Measurements from ENCODE around the gene CFTR. TPM values are rescaled to one million over a fixed set of nuclear protein-coding genes. Genes with fewer than 3 reads are reported as not detected.

CFTR gene
- total RNA-seq, 1 experiment from 2014 or later, result 0.31 TPM

DNA sequence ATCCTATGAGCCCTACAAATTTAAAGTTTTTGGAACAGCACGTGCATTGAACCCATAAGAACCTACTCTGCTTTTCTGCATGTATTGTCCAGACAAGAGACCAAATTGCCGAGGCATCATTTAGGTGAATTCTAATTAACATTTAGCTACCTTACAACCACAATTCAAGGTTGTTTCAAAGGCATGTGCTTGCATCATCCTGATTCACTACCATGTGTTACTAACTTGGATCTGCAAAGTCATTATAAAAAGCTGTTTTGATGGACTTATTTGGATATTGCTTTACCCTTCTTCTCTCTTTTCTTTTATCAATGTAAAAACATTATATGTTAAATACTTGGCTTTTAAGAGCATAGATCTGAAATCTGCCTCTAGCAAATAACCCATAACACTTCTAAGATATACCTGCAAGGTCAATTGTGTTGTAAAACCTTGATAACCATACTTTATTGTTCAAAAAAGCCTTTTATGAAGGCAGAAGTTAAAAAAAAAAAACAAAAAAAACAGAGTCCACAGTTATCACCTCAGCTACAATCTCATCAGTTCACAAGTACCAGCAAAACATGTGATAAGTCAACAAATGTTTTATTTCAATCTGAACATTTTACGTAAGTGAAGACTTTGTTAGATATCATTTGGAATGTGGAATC is 51.9 kb downstream of the CFTR start:
- ATAC-seq (no peak), DNase-seq (ENCODE audit: low read depth, low spot score) (no peak)
- CTCF ChIA-PET, result no interaction called here
- no peak overlapping the region for H3K27ac ChIP-seq (ENCODE audit: low read length)
- BruUV-seq (replicated peaks), result no TSS peak
- no peak for TF ChIP-seq POLR2AphosphoS5 (IDR thresholded peaks at IDR 0.05; ENCODE audit: low read depth, low read length)
- TF ChIP-seq SIN3A (IDR thresholded peaks at IDR 0.05; ENCODE audit: borderline replicate concordance, insufficient read depth, low read depth, low read length), result no peak
- TF ChIP-seq TCF7L2 (IDR thresholded peaks at IDR 0.05; ENCODE audit: low read depth, low read length), result no peak
- TF ChIP-seq, protein P1, sequence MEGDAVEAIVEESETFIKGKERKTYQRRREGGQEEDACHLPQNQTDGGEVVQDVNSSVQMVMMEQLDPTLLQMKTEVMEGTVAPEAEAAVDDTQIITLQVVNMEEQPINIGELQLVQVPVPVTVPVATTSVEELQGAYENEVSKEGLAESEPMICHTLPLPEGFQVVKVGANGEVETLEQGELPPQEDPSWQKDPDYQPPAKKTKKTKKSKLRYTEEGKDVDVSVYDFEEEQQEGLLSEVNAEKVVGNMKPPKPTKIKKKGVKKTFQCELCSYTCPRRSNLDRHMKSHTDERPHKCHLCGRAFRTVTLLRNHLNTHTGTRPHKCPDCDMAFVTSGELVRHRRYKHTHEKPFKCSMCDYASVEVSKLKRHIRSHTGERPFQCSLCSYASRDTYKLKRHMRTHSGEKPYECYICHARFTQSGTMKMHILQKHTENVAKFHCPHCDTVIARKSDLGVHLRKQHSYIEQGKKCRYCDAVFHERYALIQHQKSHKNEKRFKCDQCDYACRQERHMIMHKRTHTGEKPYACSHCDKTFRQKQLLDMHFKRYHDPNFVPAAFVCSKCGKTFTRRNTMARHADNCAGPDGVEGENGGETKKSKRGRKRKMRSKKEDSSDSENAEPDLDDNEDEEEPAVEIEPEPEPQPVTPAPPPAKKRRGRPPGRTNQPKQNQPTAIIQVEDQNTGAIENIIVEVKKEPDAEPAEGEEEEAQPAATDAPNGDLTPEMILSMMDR (IDR thresholded peaks at IDR 0.05), result no peak
- TF ChIP-seq, protein P2, sequence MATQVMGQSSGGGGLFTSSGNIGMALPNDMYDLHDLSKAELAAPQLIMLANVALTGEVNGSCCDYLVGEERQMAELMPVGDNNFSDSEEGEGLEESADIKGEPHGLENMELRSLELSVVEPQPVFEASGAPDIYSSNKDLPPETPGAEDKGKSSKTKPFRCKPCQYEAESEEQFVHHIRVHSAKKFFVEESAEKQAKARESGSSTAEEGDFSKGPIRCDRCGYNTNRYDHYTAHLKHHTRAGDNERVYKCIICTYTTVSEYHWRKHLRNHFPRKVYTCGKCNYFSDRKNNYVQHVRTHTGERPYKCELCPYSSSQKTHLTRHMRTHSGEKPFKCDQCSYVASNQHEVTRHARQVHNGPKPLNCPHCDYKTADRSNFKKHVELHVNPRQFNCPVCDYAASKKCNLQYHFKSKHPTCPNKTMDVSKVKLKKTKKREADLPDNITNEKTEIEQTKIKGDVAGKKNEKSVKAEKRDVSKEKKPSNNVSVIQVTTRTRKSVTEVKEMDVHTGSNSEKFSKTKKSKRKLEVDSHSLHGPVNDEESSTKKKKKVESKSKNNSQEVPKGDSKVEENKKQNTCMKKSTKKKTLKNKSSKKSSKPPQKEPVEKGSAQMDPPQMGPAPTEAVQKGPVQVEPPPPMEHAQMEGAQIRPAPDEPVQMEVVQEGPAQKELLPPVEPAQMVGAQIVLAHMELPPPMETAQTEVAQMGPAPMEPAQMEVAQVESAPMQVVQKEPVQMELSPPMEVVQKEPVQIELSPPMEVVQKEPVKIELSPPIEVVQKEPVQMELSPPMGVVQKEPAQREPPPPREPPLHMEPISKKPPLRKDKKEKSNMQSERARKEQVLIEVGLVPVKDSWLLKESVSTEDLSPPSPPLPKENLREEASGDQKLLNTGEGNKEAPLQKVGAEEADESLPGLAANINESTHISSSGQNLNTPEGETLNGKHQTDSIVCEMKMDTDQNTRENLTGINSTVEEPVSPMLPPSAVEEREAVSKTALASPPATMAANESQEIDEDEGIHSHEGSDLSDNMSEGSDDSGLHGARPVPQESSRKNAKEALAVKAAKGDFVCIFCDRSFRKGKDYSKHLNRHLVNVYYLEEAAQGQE (IDR thresholded peaks at IDR 0.05; ENCODE audit: insufficient read depth in 1 of 2, low read depth in 2 of 2, low read length in 1 of 2), result no peak
- no peaks in the 10 kb centered on the region for H3K27me3 ChIP-seq (ENCODE audit: control insufficient read depth, insufficient read depth, low read length)
- in situ Hi-C loops (cut with HindIII; ENCODE audit: low pct_unique_long_range_greater_than_20kb, low sequenced_read_pairs) (no loop called here), intact Hi-C loops (cut with micrococcal nuclease; ENCODE audit: unreplicated experiment) (no loop called here)
- H3K36me3 ChIP-seq (ENCODE audit: control insufficient read depth, insufficient read depth, low read length), result no peaks in the 10 kb centered on the region
- no peaks in the 10 kb centered on the region for H3K4me1 ChIP-seq (ENCODE audit: control insufficient read depth, insufficient read depth, low read length)
- POLR2A ChIA-PET, result no interaction called here
- H3K9me3 ChIP-seq (ENCODE audit: control insufficient read depth, insufficient read depth, low read depth, low read length), result no peaks in the 10 kb centered on the region
- no peak overlapping the region for H3K4me3 ChIP-seq (ENCODE audit: low read depth in 2 of 2, low read length in 2 of 2)

DNA sequence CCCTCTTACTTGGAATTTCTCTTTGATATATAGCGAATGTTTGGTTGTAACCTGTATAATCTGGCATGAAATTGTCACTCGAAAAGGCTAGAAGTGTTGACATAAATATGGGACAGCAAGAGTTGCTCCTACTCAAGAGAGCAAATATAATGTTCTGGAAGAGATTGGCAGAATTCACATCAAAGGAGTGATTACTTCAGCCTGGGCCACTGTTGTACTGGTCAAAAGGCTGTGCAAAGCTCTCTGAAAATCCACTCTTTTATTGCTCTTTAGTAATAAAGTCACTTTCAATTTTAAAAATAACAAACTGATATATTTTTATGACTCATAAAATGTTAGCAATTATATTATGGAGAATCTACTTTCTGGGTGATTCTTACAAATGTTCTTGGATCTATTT is 58.2 kb downstream of the CFTR start:
- in situ Hi-C loops (cut with HindIII; ENCODE audit: low pct_unique_long_range_greater_than_20kb, low sequenced_read_pairs), result no loop called here
- no TSS peak for BruUV-seq (replicated peaks)

More for the DNA sequence above, 58.2 kb downstream of the CFTR start:
- no peaks in the 10 kb centered on the region; the same call in 1 of the 2 replicates for H3K27me3 ChIP-seq (ENCODE audit: control insufficient read depth, insufficient read depth, low read length)
- POLR2A ChIA-PET, result no interaction called here
- intact Hi-C loops (cut with micrococcal nuclease; ENCODE audit: unreplicated experiment), result no loop called here
- H3K27ac ChIP-seq (ENCODE audit: low read length), result no peak overlapping the region
- ATAC-seq, result no peak
- H3K4me3 ChIP-seq (ENCODE audit: low read depth in 2 of 2, low read length in 2 of 2), result no peak overlapping the region
- CTCF ChIA-PET, result no interaction called here
- no peaks in the 10 kb centered on the region for H3K9me3 ChIP-seq (ENCODE audit: control insufficient read depth, insufficient read depth, low read depth, low read length)
- H3K4me1 ChIP-seq (ENCODE audit: control insufficient read depth, insufficient read depth, low read length), result no peaks in the 10 kb centered on the region
- TF ChIP-seq, protein P1 (IDR thresholded peaks at IDR 0.05), result no peak
- TF ChIP-seq POLR2AphosphoS5 (IDR thresholded peaks at IDR 0.05; ENCODE audit: low read depth, low read length), result no peak
- no peak for TF ChIP-seq SIN3A (IDR thresholded peaks at IDR 0.05; ENCODE audit: borderline replicate concordance, insufficient read depth, low read depth, low read length)
- TF ChIP-seq TCF7L2 (IDR thresholded peaks at IDR 0.05; ENCODE audit: low read depth, low read length), result no peak
- TF ChIP-seq, protein P2 (IDR thresholded peaks at IDR 0.05; ENCODE audit: insufficient read depth in 1 of 2, low read depth in 2 of 2, low read length in 1 of 2), result no peak
- no peaks in the 10 kb centered on the region for H3K36me3 ChIP-seq (ENCODE audit: control insufficient read depth, insufficient read depth, low read length)
- no peak for DNase-seq (ENCODE audit: low read depth, low spot score)
